HG03432 (cell line): ENCODE measurements around the gene ACOT13.
"Not testable (repeated sequence)": the region's sequence is repeated elsewhere in the genome, so short reads cannot be mapped to it uniquely, and the experiment has no call there.

Source experiments
- ATAC-seq: cut with Tn5 transposase; IDR thresholded peaks from one replicate; pipeline ENCODE4 v1.9.1; 2021; ENCODE audit warnings: mild to moderate bottlenecking, moderate library complexity; ENCODE audit not compliant: unreplicated experiment

Gene ACOT13

GRCh38 chr6:24691550-24691949, 24.7 kb downstream of the ACOT13 start:
- no peak for ATAC-seq

GRCh38 chr6:24692003-24692402, 25.1 kb downstream of the ACOT13 start:
- ATAC-seq = no peak

- no peak for ATAC-seq
These were observed 25.5 kb downstream of the ACOT13 start for GRCh38 chr6:24692415-24692814.

GRCh38 chr6:24692848-24693592, 26.1 kb downstream of the ACOT13 start:
- no peak for ATAC-seq

GRCh38 chr6:24694198-24694597, 27.3 kb downstream of the ACOT13 start:
- ATAC-seq = no peak

GRCh38 chr6:24695635-24696034, 28.8 kb downstream of the ACOT13 start:
- ATAC-seq = peak; percentile 66

- ATAC-seq = no peak
These were observed 29.2 kb downstream of the ACOT13 start for GRCh38 chr6:24696097-24696496.

- ATAC-seq = no peak
These were observed 32.9 kb downstream of the ACOT13 start for GRCh38 chr6:24699521-24700359.

GRCh38 chr6:24702720-24703282, 35.9 kb downstream of the ACOT13 start:
- ATAC-seq = no peak

GRCh38 chr6:24704468-24704867, 37.6 kb downstream of the ACOT13 start:
- no peak for ATAC-seq

- no peak for ATAC-seq
These were observed 41.7 kb downstream of the ACOT13 start for GRCh38 chr6:24708612-24709011.

- ATAC-seq = no peak
These were observed 42.3 kb downstream of the ACOT13 start for GRCh38 chr6:24709014-24709711.

GRCh38 chr6:24710519-24711303, 43.8 kb downstream of the ACOT13 start:
- no peak for ATAC-seq

GRCh38 chr6:24716602-24717148, 49.8 kb downstream of the ACOT13 start:
- ATAC-seq = not testable (repeated sequence)

GRCh38 chr6:24718449-24719124, 51.7 kb downstream of the ACOT13 start:
- ATAC-seq = no peak

- ATAC-seq = peak; percentile 16
These were observed 52.5 kb downstream of the ACOT13 start, which contains the start of gene C6orf62 for GRCh38 chr6:24719125-24719971. Gene C6orf62 (minus strand): TSS chr6:24719154. CDS start chr6:24718668, 486 bp downstream.

- ATAC-seq = peak; percentile 18
These were observed 53.3 kb downstream of the ACOT13 start for GRCh38 chr6:24720131-24720603.
